ENCODE measurements around the gene ERFL.

- TF ChIP-seq CTCF (IDR thresholded peaks at IDR 0.05) (no peak), EP300 (IDR thresholded peaks at IDR 0.05; ENCODE audit: low read depth) (no peak)
These were observed 1.3 kb downstream of the ERFL start for GRCh38 chr19:41926763-41927496.

Data from transverse colon (tissue), 3 donors.